ENCODE results near the gene GALNT14. TPM values are rescaled to one million over a fixed set of nuclear protein-coding genes. Genes with fewer than 3 reads are reported as not detected.

The GALNT14 gene
- total RNA-seq, 1 experiment from 2014 or later = 1.6 TPM

DNA sequence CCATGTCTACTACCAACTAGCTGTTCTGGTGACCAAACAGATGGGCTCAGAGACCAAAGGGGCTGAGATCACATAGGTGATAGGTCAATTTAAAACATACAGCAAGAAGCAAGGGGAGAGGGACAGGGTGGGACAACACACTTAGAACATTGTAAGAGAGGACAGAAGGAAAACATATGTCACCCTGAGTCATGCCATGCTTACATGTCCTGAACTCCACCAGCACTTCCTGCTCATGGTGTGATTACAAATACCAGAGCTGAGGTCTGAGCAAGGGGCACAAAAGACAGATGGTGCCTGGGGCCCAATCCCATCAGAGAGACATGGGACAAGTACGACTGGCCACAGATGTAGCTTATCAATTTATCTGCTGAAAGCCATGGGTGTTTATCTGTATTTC lies 28.7 kb upstream of the GALNT14 start:
- Histone ChIP-seq H4K20me1 (ENCODE audit: insufficient read depth, low read depth, low read length) (no peaks in the 10 kb centered on the region), H3K79me2 (ENCODE audit: low read length) (no peaks in the 10 kb centered on the region), H3K4me3 (ENCODE audit: low read length) (no peak overlapping the region), H3K9me3 (ENCODE audit: low read length) (no peaks in the 10 kb centered on the region), H3K9ac (ENCODE audit: low read length) (no peak overlapping the region), H3K9me2 (replicated peaks; ENCODE audit: insufficient read depth, low read length) (no peaks in the 10 kb centered on the region), H3K36me3 (ENCODE audit: insufficient read depth, low read length) (no peaks in the 10 kb centered on the region), H3K27ac (ENCODE audit: low read length) (no peak overlapping the region), H3K4me1 (ENCODE audit: low read length) (peaks cover 11% of the 10 kb centered on the region), H3K27me3 (ENCODE audit: low read length) (no peaks in the 10 kb centered on the region), H2AFZ (ENCODE audit: low read length) (no peak overlapping the region), H3K4me2 (ENCODE audit: low read depth, low read length, poor library complexity, severe bottlenecking) (no peak overlapping the region)
- no peak for DNase-seq

DNA sequence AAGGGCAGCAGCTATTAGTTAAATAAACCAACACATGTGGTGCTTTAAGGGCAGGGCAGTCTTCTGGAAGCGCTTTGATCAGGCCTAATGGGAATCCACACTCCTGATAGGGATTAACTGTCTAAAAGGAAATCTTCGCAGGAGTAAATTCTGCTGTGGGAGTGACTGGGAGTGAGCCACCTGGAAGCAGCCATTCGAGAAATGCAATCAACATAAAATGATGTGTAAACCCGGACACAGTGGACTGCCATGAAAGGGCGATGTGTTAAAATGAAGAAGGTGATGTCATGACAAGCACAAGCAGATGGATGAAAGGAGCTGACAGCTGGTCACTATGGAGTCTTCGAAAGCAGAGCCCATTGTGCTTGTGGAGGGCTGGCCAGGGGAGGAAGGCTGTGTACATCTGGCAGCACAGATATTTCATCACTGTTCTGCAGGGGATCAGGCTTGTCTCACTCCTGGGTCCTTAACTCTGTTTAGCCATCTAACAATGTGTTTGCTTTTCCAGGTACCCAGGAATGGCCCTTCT lies 24.8 kb upstream of the GALNT14 start:
- Histone ChIP-seq H3K27me3 (ENCODE audit: low read length) (no peaks in the 10 kb centered on the region), H3K79me2 (ENCODE audit: low read length) (no peaks in the 10 kb centered on the region), H3K27ac (ENCODE audit: low read length) (no peak overlapping the region), H3K4me2 (ENCODE audit: low read depth, low read length, poor library complexity, severe bottlenecking) (no peak overlapping the region), H3K9me3 (ENCODE audit: low read length) (no peaks in the 10 kb centered on the region), H3K9ac (ENCODE audit: low read length) (no peak overlapping the region), H4K20me1 (ENCODE audit: insufficient read depth, low read depth, low read length) (no peaks in the 10 kb centered on the region), H3K9me2 (replicated peaks; ENCODE audit: insufficient read depth, low read length) (no peaks in the 10 kb centered on the region), H3K36me3 (ENCODE audit: insufficient read depth, low read length) (no peaks in the 10 kb centered on the region), H2AFZ (ENCODE audit: low read length) (no peak overlapping the region), H3K4me3 (ENCODE audit: low read length) (no peak overlapping the region), H3K4me1 (ENCODE audit: low read length) (peaks cover 17% of the 10 kb centered on the region)
- no peak for DNase-seq

DNA sequence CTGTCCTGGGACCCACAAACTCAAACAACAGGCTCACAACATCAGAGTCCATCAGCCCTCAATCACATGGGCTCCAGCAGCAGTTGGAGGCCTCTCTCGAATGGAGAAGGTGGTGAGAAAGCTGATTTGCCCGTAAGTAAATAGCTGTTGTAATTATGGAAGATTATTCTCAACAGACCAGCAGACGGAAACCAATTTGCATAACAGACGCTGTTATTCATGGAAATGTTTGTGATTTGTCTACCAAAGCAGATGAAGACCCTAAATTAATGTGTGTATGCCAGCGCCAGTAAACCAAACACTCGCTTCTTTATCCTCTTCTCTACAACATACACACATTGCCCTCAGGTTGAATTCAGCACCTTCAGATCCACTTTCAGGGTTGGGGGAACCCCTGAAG lies 23.4 kb upstream of the GALNT14 start:
- peak overlapping the region; percentile 16; the same call in 1 of the 2 replicates for H2AFZ ChIP-seq (ENCODE audit: low read length)
- H3K9me3 ChIP-seq (ENCODE audit: low read length) = no peaks in the 10 kb centered on the region

DNA sequence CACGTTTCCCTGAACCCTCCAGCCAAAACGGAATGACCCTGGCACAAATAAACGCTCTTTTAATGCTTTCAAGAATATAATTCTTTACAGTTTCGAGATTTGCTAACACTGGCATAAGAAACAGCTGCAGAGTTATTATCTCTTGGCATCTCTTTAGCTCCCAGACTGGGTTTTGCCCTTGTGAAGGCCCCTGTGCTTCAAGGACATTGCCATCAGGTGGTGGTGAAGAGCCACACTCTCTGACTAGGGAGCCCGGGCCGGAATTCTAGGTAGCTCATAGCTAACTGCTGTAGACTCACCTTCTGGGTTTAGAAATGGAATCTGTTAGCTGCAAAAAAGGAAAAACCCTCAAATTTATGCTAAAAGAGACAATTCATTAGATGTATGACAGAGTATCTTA lies 13.3 kb upstream of the GALNT14 start:
- H3K79me2 ChIP-seq (ENCODE audit: low read length) = no peaks in the 10 kb centered on the region
- no peak overlapping the region for H3K4me2 ChIP-seq (ENCODE audit: low read depth, low read length, poor library complexity, severe bottlenecking)
- no peaks in the 10 kb centered on the region for H4K20me1 ChIP-seq (ENCODE audit: insufficient read depth, low read depth, low read length)
- no peak overlapping the region for H2AFZ ChIP-seq (ENCODE audit: low read length)
- no peaks in the 10 kb centered on the region for H3K9me2 ChIP-seq (replicated peaks; ENCODE audit: insufficient read depth, low read length)
- DNase-seq = no peak
- H3K27ac ChIP-seq (ENCODE audit: low read length) = no peak overlapping the region
- no peaks in the 10 kb centered on the region; the same call in 1 of the 2 replicates for H3K27me3 ChIP-seq (ENCODE audit: low read length)
- no peak overlapping the region for H3K9ac ChIP-seq (ENCODE audit: low read length)
- no peak overlapping the region for H3K4me3 ChIP-seq (ENCODE audit: low read length)
- H3K36me3 ChIP-seq (ENCODE audit: insufficient read depth, low read length) = no peaks in the 10 kb centered on the region
- H3K4me1 ChIP-seq (ENCODE audit: low read length) = peaks cover 9% of the 10 kb centered on the region
- no peaks in the 10 kb centered on the region for H3K9me3 ChIP-seq (ENCODE audit: low read length)

More for the DNA sequence above, 23.4 kb upstream of the GALNT14 start:
- Histone ChIP-seq H3K27ac (ENCODE audit: low read length) (no peak overlapping the region), H3K27me3 (ENCODE audit: low read length) (no peaks in the 10 kb centered on the region), H3K9me2 (replicated peaks; ENCODE audit: insufficient read depth, low read length) (no peaks in the 10 kb centered on the region), H3K4me3 (ENCODE audit: low read length) (peak overlapping the region; percentile 21; the same call in 1 of the 2 replicates), H4K20me1 (ENCODE audit: insufficient read depth, low read depth, low read length) (no peaks in the 10 kb centered on the region), H3K79me2 (ENCODE audit: low read length) (no peaks in the 10 kb centered on the region), H3K4me2 (ENCODE audit: low read depth, low read length, poor library complexity, severe bottlenecking) (peak overlapping the region; percentile 46), H3K9ac (ENCODE audit: low read length) (no peak overlapping the region), H3K36me3 (ENCODE audit: insufficient read depth, low read length) (no peaks in the 10 kb centered on the region), H3K4me1 (ENCODE audit: low read length) (peaks cover 20% of the 10 kb centered on the region)
- peak; percentile 51 for DNase-seq

- no peaks in the 10 kb centered on the region for H3K9me3 ChIP-seq (ENCODE audit: low read length)
- H3K4me3 ChIP-seq (ENCODE audit: low read length) = no peak overlapping the region
- no peak overlapping the region for H3K4me2 ChIP-seq (ENCODE audit: low read depth, low read length, poor library complexity, severe bottlenecking)
- no peaks in the 10 kb centered on the region for H3K9me2 ChIP-seq (replicated peaks; ENCODE audit: insufficient read depth, low read length)
- no peaks in the 10 kb centered on the region for H4K20me1 ChIP-seq (ENCODE audit: insufficient read depth, low read depth, low read length)
- no peaks in the 10 kb centered on the region for H3K36me3 ChIP-seq (ENCODE audit: insufficient read depth, low read length)
- H3K79me2 ChIP-seq (ENCODE audit: low read length) = no peaks in the 10 kb centered on the region
- no peak overlapping the region for H3K27ac ChIP-seq (ENCODE audit: low read length)
- no peak overlapping the region for H2AFZ ChIP-seq (ENCODE audit: low read length)
- peaks cover 9% of the 10 kb centered on the region for H3K4me1 ChIP-seq (ENCODE audit: low read length)
- no peak for DNase-seq
- H3K9ac ChIP-seq (ENCODE audit: low read length) = no peak overlapping the region
- no peaks in the 10 kb centered on the region; the same call in 1 of the 2 replicates for H3K27me3 ChIP-seq (ENCODE audit: low read length)
These were observed 12.0 kb upstream of the GALNT14 start for GRCh38 chr2:31150120-31150670.

GRCh38 chr2:31148514-31148913 lies 10.3 kb upstream of the GALNT14 start:
- no peak overlapping the region for H3K9ac ChIP-seq (ENCODE audit: low read length)

GRCh38 chr2:31147645-31148044 lies 9.4 kb upstream of the GALNT14 start:
- Histone ChIP-seq H3K4me3 (ENCODE audit: low read length) (no peak overlapping the region), H3K79me2 (ENCODE audit: low read length) (no peaks in the 10 kb centered on the region), H2AFZ (ENCODE audit: low read length) (no peak overlapping the region), H3K36me3 (ENCODE audit: insufficient read depth, low read length) (no peaks in the 10 kb centered on the region), H3K9me3 (ENCODE audit: low read length) (no peaks in the 10 kb centered on the region), H3K9me2 (replicated peaks; ENCODE audit: insufficient read depth, low read length) (no peaks in the 10 kb centered on the region), H3K27me3 (ENCODE audit: low read length) (no peaks in the 10 kb centered on the region; the same call in 1 of the 2 replicates), H3K4me2 (ENCODE audit: low read depth, low read length, poor library complexity, severe bottlenecking) (no peak overlapping the region), H4K20me1 (ENCODE audit: insufficient read depth, low read depth, low read length) (no peaks in the 10 kb centered on the region), H3K27ac (ENCODE audit: low read length) (no peak overlapping the region), H3K9ac (ENCODE audit: low read length) (no peak overlapping the region), H3K4me1 (ENCODE audit: low read length) (no peaks in the 10 kb centered on the region)
- no peak for DNase-seq

More at GRCh38 chr2:31148514-31148913, 10.3 kb upstream of the GALNT14 start:
- Histone ChIP-seq H3K4me3 (ENCODE audit: low read length) (no peak overlapping the region), H3K9me2 (replicated peaks; ENCODE audit: insufficient read depth, low read length) (no peaks in the 10 kb centered on the region), H3K9me3 (ENCODE audit: low read length) (no peaks in the 10 kb centered on the region), H3K27me3 (ENCODE audit: low read length) (no peaks in the 10 kb centered on the region; the same call in 1 of the 2 replicates), H3K27ac (ENCODE audit: low read length) (no peak overlapping the region), H3K4me2 (ENCODE audit: low read depth, low read length, poor library complexity, severe bottlenecking) (no peak overlapping the region), H3K79me2 (ENCODE audit: low read length) (no peaks in the 10 kb centered on the region), H3K4me1 (ENCODE audit: low read length) (peaks cover 8% of the 10 kb centered on the region), H2AFZ (ENCODE audit: low read length) (no peak overlapping the region), H4K20me1 (ENCODE audit: insufficient read depth, low read depth, low read length) (no peaks in the 10 kb centered on the region), H3K36me3 (ENCODE audit: insufficient read depth, low read length) (no peaks in the 10 kb centered on the region)
- no peak for DNase-seq

- no peak overlapping the region for H3K4me2 ChIP-seq (ENCODE audit: low read depth, low read length, poor library complexity, severe bottlenecking)
- H3K27ac ChIP-seq (ENCODE audit: low read length) = no peak overlapping the region
- H3K9me2 ChIP-seq (replicated peaks; ENCODE audit: insufficient read depth, low read length) = no peaks in the 10 kb centered on the region
- H3K36me3 ChIP-seq (ENCODE audit: insufficient read depth, low read length) = no peaks in the 10 kb centered on the region
- H3K79me2 ChIP-seq (ENCODE audit: low read length) = no peaks in the 10 kb centered on the region
- no peaks in the 10 kb centered on the region for H4K20me1 ChIP-seq (ENCODE audit: insufficient read depth, low read depth, low read length)
- peaks cover 20% of the 10 kb centered on the region for H3K4me1 ChIP-seq (ENCODE audit: low read length)
- H2AFZ ChIP-seq (ENCODE audit: low read length) = no peak overlapping the region
- no peak overlapping the region for H3K4me3 ChIP-seq (ENCODE audit: low read length)
- no peaks in the 10 kb centered on the region; the same call in none of the 2 replicates for H3K27me3 ChIP-seq (ENCODE audit: low read length)
- H3K9ac ChIP-seq (ENCODE audit: low read length) = no peak overlapping the region
- no peak for DNase-seq
- H3K9me3 ChIP-seq (ENCODE audit: low read length) = no peaks in the 10 kb centered on the region
These were observed 3.9 kb upstream of the GALNT14 start for GRCh38 chr2:31142110-31142509.
